Measurements from ENCODE around the gene CD96.
"Not testable (repeated sequence)": the region's sequence is repeated elsewhere in the genome, so short reads cannot be mapped to it uniquely, and the experiment has no call there.

- not testable (repeated sequence) for TF ChIP-seq POLR2A (IDR thresholded peaks at IDR 0.05; ENCODE audit: low read length); GATA1 (IDR thresholded peaks at IDR 0.05; ENCODE audit: low read depth, low read length)
These were observed 19.9 kb downstream of the CD96 start for GRCh38 chr3:111561902-111562301.
